Nephron (organoid): ENCODE data around the gene SPACA9.

ENCODE experiments used
- H3K27ac Mint-ChIP-seq, 3 experiments: 2 replicates each; pipeline ENCODE4 v1.8.0; 2020; ENCODE audit warnings: mixed read lengths in 3 of 3, mild to moderate bottlenecking in 2 of 3, moderate library complexity in 1 of 3
- H3K27me3 Mint-ChIP-seq: 2 replicates; pipeline ENCODE4 v1.8.0; 2021; ENCODE audit warnings: low read depth, mild to moderate bottlenecking, moderate library complexity, mixed read lengths
- H3K36me3 Mint-ChIP-seq: 2 replicates; pipeline ENCODE4 v1.8.0; 2020; ENCODE audit warnings: low read depth, mixed read lengths
- H3K4me1 Mint-ChIP-seq: 2 replicates; pipeline ENCODE4 v1.8.0; 2020; ENCODE audit warnings: mixed read lengths
- H3K4me3 Mint-ChIP-seq, 3 experiments: 2 replicates each; pipeline ENCODE4 v1.8.0; 2020; ENCODE audit warnings: mild to moderate bottlenecking in 3 of 3, mixed read lengths in 3 of 3, moderate library complexity in 2 of 3
- H3K9me3 Mint-ChIP-seq: 2 replicates; pipeline ENCODE4 v1.8.0; 2020; ENCODE audit warnings: mixed read lengths
- CTCF ChIP-seq, 3 experiments: fragments of 200-600 bp; sonication (generic); IDR thresholded peaks; one replicate each; pipeline ENCODE4 v1.5.0; 2021; ENCODE audit warnings: antibody characterized with exemption in 3 of 3; ENCODE audit not compliant: unreplicated experiment in 3 of 3

Gene SPACA9

DNA sequence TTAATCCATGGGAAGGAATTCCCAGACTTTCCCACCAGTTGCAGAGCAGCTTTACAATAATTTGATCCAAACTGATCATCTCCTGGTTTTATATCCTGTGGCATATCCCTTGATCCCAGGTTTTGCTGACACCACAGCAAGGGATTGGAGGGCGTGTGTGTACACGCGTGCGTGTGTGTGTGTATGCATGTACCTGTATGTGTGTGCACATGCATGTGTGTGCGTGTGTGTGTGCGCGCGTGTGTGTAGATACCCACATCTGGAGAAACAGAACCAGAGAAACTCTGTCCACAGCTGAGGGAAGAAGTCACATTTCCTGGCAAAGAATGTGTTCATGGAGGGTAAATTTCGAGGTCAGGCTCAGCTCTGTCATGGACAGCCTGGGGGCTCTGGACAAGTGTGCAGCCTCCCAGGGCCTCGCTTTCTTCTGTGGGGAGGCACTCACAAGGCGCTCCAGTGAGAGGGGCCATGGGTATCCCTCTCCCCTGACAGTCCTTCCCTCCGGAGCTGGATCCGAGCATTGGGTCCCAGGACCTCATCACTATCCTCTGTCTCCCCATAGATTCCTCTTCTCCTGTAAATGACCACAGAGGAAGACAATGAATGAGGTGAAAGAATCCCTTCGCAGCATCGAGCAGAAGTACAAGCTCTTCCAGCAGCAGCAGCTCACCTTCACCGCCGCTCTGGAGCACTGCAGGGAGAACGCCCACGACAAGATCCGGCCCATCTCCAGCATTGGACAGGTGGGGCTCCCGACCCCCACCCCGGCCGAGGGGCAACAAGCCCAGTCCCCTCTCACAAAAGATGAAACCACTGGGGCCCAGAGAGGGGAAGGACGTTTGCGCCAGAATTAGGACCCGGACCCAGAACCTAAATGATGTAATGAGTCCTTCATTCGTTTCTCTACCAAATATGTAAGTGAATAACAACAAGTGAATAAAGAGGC, 4.9 kb downstream of the SPACA9 start:
- Mint-ChIP-seq H3K4me3 (no peak overlapping the region), H3K4me1 (no peaks in the 10 kb centered on the region), H3K27ac (no peak overlapping the region), H3K9me3 (no peaks in the 10 kb centered on the region), H3K36me3 (no peaks in the 10 kb centered on the region), H3K27me3 (no peaks in the 10 kb centered on the region)
- TF ChIP-seq CTCF (IDR thresholded peaks at IDR 0.05; ENCODE audit: unreplicated experiment in 3 of 3): no peak

DNA sequence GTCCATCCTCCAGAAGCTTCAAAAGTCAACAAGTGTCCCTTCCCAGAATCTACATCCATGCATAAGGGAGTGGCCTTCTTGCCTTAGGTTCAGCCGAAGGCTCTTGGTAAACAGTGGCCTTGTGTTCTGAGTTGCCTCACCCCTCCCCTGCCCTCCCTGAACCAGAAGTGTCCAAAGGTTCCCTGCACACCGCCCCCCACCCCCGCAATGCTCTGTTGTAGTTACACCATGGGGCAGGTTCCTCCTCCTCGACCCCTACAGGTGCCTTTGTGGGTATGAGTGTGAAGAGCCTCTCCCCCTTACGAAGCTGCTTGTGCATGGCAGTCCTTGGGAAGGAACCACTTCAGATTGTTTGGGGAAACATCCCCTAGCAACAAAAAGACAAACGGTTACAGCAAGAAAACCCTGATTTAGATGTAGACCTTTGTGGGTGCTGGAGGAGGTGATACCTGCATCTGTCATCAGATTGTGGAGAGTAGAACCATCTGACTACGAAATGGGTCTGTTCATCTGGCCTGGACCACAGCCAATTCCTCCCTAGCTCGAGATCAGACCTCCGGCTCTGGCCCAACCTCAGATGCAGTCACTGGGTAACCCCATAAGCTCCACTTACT, 7.1 kb downstream of the SPACA9 start:
- H3K4me1 Mint-ChIP-seq: no peaks in the 10 kb centered on the region
- H3K9me3 Mint-ChIP-seq: no peaks in the 10 kb centered on the region
- TF ChIP-seq CTCF (IDR thresholded peaks at IDR 0.05; ENCODE audit: unreplicated experiment in 3 of 3): no peak
- no peaks in the 10 kb centered on the region for H3K36me3 Mint-ChIP-seq
- no peak overlapping the region for H3K27ac Mint-ChIP-seq
- H3K27me3 Mint-ChIP-seq: no peaks in the 10 kb centered on the region
- H3K4me3 Mint-ChIP-seq: no peak overlapping the region

DNA sequence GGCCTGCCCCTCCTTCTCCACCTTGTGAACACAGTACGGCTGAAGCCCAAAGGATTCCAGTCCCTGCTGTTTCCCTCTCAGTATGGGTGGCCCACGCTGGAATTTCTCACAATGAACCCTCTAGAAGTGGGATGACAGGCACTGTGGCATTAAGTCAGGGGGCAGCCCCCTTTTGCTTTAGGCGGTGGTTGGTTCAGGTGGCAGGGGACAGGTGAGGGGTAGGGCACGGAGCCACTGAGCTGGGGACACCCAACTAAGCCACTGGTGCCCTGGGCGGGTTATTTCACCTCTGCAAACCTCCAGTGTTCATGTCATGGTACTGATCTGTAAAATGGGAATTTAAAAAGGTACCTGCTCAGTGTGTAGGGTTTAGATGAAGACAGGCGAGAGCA, 7.6 kb downstream of the SPACA9 start:
- Mint-ChIP-seq H3K9me3 (no peaks in the 10 kb centered on the region), H3K27me3 (no peaks in the 10 kb centered on the region), H3K36me3 (no peaks in the 10 kb centered on the region), H3K27ac (no peak overlapping the region), H3K4me1 (no peaks in the 10 kb centered on the region), H3K4me3 (no peak overlapping the region)
- no peak for TF ChIP-seq CTCF (IDR thresholded peaks at IDR 0.05; ENCODE audit: unreplicated experiment in 3 of 3)

DNA sequence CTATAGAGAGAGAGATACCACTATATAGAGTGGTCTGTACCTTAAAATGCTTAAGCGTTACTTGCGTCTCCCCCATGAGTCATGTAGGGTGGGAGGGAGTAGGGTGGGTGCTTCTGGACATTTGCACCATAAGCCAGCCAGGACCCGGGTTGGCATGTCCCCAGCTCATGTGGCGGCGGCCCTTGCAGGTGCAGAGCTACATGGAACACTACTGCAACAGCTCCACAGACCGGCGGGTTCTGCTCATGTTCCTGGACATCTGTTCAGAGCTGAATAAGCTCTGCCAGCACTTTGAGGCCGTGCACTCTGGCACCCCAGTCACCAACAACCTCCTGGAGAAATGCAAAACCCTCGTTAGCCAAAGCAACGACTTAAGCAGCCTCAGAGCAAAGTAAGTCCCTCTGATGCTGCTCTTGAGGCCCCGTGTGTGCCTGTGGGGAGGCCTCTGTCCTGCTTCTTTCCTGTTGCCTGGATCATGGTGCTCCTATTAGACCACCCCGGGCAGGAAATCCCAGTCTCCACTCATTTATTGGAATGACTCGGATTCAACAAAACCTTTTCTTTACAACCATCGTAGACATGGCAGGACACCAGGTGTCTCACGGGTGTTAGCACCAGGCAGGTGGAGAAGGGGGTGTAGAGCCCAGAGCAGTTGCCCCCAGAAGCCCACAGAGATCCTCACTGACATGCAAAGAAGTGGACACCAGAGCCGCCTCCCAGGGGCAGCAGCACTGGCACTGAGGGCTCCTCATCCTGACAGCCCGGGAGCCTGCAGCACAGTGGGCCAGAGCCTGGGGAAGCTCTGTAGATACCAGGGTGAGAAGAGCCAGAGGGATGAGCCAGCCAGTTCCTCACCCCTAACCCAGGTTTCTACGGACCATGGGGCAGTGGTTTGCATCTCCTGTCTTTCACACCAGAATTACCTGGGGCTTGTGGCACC, 8.8 kb downstream of the SPACA9 start:
- Mint-ChIP-seq H3K27me3 (no peaks in the 10 kb centered on the region), H3K4me1 (no peaks in the 10 kb centered on the region), H3K9me3 (no peaks in the 10 kb centered on the region), H3K36me3 (peaks cover 7% of the 10 kb centered on the region), H3K4me3 (no peak overlapping the region), H3K27ac (no peak overlapping the region)
- no peak for TF ChIP-seq CTCF (IDR thresholded peaks at IDR 0.05; ENCODE audit: unreplicated experiment in 3 of 3)

DNA sequence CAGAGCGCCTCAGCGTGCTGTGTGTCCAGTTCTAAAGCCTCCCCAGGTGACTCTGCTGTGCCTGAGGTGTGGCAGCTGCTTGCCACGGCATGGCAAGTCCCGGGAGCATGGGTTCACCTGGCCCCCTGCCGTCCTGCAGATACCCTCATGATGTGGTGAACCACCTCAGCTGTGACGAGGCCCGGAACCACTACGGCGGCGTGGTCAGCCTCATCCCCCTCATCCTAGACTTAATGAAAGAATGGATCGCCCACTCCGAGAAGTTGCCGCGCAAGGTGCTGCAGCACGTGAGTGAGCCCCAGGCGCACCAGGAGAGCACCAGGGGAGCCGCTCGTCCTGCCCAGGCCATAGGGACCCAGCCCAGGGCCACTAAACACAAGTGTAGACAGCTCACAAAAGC, 9.5 kb downstream of the SPACA9 start:
- no peaks in the 10 kb centered on the region for H3K9me3 Mint-ChIP-seq

More for the DNA sequence above, 9.5 kb downstream of the SPACA9 start:
- Mint-ChIP-seq H3K36me3 (peaks cover 14% of the 10 kb centered on the region), H3K27me3 (no peaks in the 10 kb centered on the region), H3K27ac (no peak overlapping the region), H3K4me1 (no peaks in the 10 kb centered on the region), H3K4me3 (no peak overlapping the region)
- TF ChIP-seq CTCF (IDR thresholded peaks at IDR 0.05; ENCODE audit: unreplicated experiment in 3 of 3): no peak
